ENCODE measurements around the gene SUN3. TPM values are rescaled to one million over a fixed set of nuclear protein-coding genes. Genes with fewer than 3 reads are reported as not detected.

Gene SUN3
- total RNA-seq, 4 donors from 2014 or later, result not detected

DNA sequence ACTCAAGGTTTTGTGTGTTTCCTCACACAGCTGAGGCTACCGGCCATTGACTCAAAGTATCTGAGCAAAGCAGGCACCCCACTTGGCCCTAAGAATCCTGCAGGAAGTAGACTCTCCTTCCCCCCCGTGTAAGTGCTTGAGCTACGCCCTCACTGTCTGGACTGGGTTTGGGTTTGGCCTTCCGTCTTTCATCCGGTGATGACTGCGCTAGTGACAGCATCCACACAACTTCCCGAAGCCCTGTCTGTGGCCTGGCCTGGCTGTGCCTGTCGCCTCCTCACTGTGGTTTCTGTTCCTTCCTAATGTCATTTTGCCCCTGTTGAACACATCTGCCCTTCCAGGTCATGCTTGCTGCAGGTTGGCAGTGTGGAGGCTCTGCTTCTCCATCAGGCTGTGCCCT is 20.9 kb upstream of the SUN3 start:
- WGBS, 2 donors, result 80 to 86% methylated on average over 8 of the region's 8 CpGs
- no peak for DNase-seq (ENCODE audit: low spot score in 2 of 2)
- Histone ChIP-seq H3K4me1 (no peaks in the 10 kb centered on the region), H3K4me3 (no peak overlapping the region), H3K36me3 (no peaks in the 10 kb centered on the region), H3K27ac (no peak overlapping the region), H3K9me3 (no peaks in the 10 kb centered on the region), H3K27me3 (no peaks in the 10 kb centered on the region)
- TF ChIP-seq EP300 (IDR thresholded peaks at IDR 0.05) (no peak), CTCF (IDR thresholded peaks at IDR 0.05) (no peak), POLR2A (IDR thresholded peaks at IDR 0.05) (no peak)

DNA sequence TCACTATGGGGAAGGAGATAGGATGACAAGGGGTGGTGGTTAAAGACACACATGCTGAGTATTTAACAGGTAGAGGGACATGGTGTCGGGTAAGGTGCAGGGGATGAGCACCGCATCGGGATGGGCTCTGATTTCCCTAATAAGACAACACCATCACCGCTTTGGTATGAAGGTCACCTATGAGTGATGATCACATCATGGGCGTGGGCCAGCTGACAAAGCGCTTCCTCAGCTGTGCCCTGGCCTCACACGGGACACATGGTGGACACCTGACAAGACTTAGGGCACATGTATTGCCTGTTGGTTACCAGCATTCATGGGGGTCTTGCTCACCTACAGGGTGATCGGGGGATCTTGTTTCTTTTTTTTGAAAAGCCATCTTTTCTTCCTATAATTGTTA is 19.2 kb upstream of the SUN3 start:
- DNase-seq (ENCODE audit: low spot score in 2 of 2), result no peak
- WGBS, 2 donors, result 88 to 91% methylated on average over 8 of the region's 8 CpGs
- TF ChIP-seq EP300 (IDR thresholded peaks at IDR 0.05), result no peak
- TF ChIP-seq POLR2A (IDR thresholded peaks at IDR 0.05), result no peak
- TF ChIP-seq CTCF (IDR thresholded peaks at IDR 0.05), result no peak
- Histone ChIP-seq H3K36me3 (no peaks in the 10 kb centered on the region), H3K9me3 (no peaks in the 10 kb centered on the region), H3K27me3 (no peaks in the 10 kb centered on the region), H3K4me1 (no peaks in the 10 kb centered on the region), H3K27ac (no peak overlapping the region), H3K4me3 (no peak overlapping the region)

DNA sequence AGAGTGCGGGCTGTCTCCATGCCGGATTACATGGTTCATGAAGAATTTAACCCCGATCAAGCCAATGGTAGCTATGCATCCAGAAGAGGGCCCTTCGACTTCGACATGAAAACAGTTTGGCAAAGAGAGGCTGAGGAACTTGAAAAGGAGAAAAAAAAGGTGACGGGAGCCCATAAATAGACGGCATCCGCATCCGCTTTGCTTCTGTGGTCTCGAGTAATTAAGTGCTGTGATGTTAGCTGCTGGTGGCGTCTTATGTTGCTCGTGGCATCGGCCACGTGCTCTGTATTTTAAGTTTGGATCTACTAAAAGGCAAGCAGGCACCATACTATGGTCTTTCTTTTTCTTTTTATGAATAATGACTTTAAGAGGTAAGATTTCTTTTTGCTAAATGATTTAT is 17.6 kb upstream of the SUN3 start:
- no peak for DNase-seq (ENCODE audit: low spot score in 2 of 2)
- Histone ChIP-seq H3K36me3 (no peaks in the 10 kb centered on the region), H3K4me3 (no peak overlapping the region), H3K9me3 (no peaks in the 10 kb centered on the region), H3K27ac (no peak overlapping the region), H3K4me1 (no peaks in the 10 kb centered on the region), H3K27me3 (no peaks in the 10 kb centered on the region)
- 65 to 67% methylated on average over 14 of the region's 14 CpGs for WGBS, 2 donors
- TF ChIP-seq CTCF (IDR thresholded peaks at IDR 0.05), result no peak
- TF ChIP-seq EP300 (IDR thresholded peaks at IDR 0.05), result no peak
- TF ChIP-seq POLR2A (IDR thresholded peaks at IDR 0.05), result no peak

- H3K9me3 ChIP-seq, result no peaks in the 10 kb centered on the region
- H3K4me1 ChIP-seq, result no peaks in the 10 kb centered on the region
- H3K27ac ChIP-seq, result no peak overlapping the region
- H3K36me3 ChIP-seq, result no peaks in the 10 kb centered on the region
- H3K27me3 ChIP-seq, result no peaks in the 10 kb centered on the region
- no peak for TF ChIP-seq CTCF (IDR thresholded peaks at IDR 0.05)
- no peak for TF ChIP-seq POLR2A (IDR thresholded peaks at IDR 0.05)
- no peak for TF ChIP-seq EP300 (IDR thresholded peaks at IDR 0.05)
- WGBS, 2 donors, result 74 to 79% methylated on average over 9 of the region's 9 CpGs
- no peak overlapping the region for H3K4me3 ChIP-seq
- no peak for DNase-seq (ENCODE audit: low spot score in 2 of 2)
Measured at GRCh38 chr7:48045195-48045765, 16.4 kb upstream of the SUN3 start.

GRCh38 chr7:48042636-48043035 is 13.7 kb upstream of the SUN3 start:
- Histone ChIP-seq H3K9me3 (no peaks in the 10 kb centered on the region), H3K27me3 (no peaks in the 10 kb centered on the region), H3K4me3 (no peak overlapping the region), H3K27ac (no peak overlapping the region), H3K36me3 (no peaks in the 10 kb centered on the region), H3K4me1 (no peaks in the 10 kb centered on the region)
- DNase-seq (ENCODE audit: low spot score in 2 of 2), result no peak
- TF ChIP-seq CTCF (IDR thresholded peaks at IDR 0.05) (no peak), POLR2A (IDR thresholded peaks at IDR 0.05) (no peak), EP300 (IDR thresholded peaks at IDR 0.05) (no peak)
- 52 to 55% methylated on average over 3 of the region's 3 CpGs for WGBS, 2 donors

All from tibial nerve (tissue), 4 donors.